Skeletal muscle satellite cell (primary cell): ENCODE results near the gene ZNF382.
A peak's percentile ranks its signal among the peaks of the same experiment; 100 is the strongest.

Experiments
- H3K27me3 ChIP-seq: 2 replicates; pipeline ENCODE4 v1.7.0; 2013; ENCODE audit warnings: low read length; ENCODE audit not compliant: control insufficient read depth, insufficient read depth
- H3K36me3 ChIP-seq: 2 replicates; pipeline ENCODE4 v1.7.0; 2013; ENCODE audit warnings: mild to moderate bottlenecking, control low read depth, low read length; ENCODE audit not compliant: insufficient read depth
- H3K4me1 ChIP-seq: 2 replicates; pipeline ENCODE4 v1.7.0; 2013; ENCODE audit warnings: low read length; ENCODE audit not compliant: control insufficient read depth, insufficient read depth
- H3K4me2 ChIP-seq: 2 replicates; pipeline ENCODE4 v1.7.0; 2013; ENCODE audit warnings: mild to moderate bottlenecking, low read length
- H3K4me3 ChIP-seq: 2 replicates; pipeline ENCODE4 v1.7.0; 2013; ENCODE audit warnings: low read length
- H3K9ac ChIP-seq: 2 replicates; pipeline ENCODE4 v1.7.0; 2013; ENCODE audit warnings: mild to moderate bottlenecking, low read depth, low read length, moderate library complexity
- H3K9me3 ChIP-seq: replicated peaks from 2 replicates; pipeline ENCODE4 v1.7.0; 2013; ENCODE audit warnings: mild to moderate bottlenecking, control low read depth, low read length

ZNF382 gene

DNA sequence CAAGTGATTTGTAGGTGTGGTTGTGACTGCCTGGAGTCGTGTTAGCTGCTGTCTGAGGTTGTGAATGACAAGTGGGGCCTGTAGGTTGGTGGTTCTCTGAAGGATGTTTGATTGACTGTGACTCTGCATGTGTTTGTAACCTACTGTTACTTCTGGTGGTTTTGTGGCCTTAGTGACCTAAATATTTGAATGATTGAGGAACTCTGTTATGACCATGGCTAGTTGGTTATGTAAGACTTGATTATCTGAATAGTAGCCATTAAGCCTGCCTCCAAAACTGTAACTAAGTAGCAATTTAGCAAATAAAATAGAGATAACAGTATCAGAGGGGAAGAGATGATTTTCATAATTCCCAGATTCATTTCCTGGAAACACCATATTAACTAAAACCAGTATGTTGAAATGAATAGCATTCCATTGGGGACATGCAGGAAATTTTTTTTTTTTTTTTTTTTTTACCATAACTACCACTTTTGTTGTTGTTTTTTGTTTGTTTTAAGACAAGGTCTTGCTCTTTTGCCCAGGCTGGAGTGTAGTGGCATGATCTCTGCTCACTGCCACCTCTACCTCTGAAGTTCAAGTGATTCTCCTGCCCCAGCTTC, 865 bp downstream of the ZNF382 start:
- Histone ChIP-seq H3K9me3 (no peaks in the 10 kb centered on the region), H3K9ac (peak overlapping the region; percentile 87), H3K27me3 (no peaks in the 10 kb centered on the region), H3K4me1 (peaks cover 9% of the 10 kb centered on the region), H3K4me2 (peak overlapping the region; percentile 92), H3K4me3 (peak overlapping the region; percentile 95), H3K36me3 (peaks cover 18% of the 10 kb centered on the region)

DNA sequence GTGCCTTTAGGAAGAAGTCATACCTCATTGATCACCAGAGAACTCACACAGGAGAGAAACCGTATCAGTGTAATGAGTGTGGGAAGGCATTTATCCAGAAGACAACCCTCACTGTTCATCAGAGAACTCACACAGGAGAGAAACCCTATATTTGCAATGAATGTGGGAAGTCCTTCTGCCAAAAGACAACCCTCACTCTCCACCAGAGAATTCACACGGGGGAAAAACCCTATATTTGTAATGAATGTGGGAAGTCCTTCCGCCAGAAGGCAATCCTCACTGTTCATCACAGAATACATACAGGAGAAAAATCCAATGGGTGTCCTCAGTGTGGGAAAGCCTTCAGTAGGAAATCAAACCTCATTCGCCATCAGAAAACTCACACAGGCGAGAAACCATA, 21.9 kb downstream of the ZNF382 start:
- H3K27me3 ChIP-seq = no peaks in the 10 kb centered on the region
- no peak overlapping the region for H3K4me3 ChIP-seq
- H3K9me3 ChIP-seq = peaks cover 49% of the 10 kb centered on the region
- H3K4me2 ChIP-seq = no peak overlapping the region
- no peak overlapping the region for H3K9ac ChIP-seq
- H3K36me3 ChIP-seq = peaks cover 28% of the 10 kb centered on the region
- H3K4me1 ChIP-seq = no peaks in the 10 kb centered on the region

DNA sequence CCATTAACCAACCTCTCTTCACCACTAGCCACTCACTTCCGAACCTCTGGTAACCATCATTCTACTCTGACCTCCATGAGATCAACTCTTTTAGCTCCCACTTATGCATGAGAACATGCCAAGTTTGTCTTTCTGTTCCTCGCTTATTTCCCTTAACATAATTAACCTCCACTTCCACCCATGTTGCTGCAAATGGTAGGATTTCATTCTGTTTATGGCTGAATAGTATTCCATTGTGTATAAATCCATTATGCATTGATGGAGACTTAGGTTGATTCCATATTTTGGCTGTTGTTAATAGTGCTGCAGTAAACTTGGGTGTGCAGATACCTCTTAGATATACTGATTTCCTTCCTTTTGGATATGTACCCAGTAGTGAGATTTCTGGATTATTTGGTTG, 30.2 kb downstream of the ZNF382 start:
- H3K4me2 ChIP-seq = no peak overlapping the region
- H3K9ac ChIP-seq = no peak overlapping the region
- H3K4me3 ChIP-seq = no peak overlapping the region
- no peaks in the 10 kb centered on the region for H3K27me3 ChIP-seq
- H3K36me3 ChIP-seq = peaks cover 18% of the 10 kb centered on the region
- H3K9me3 ChIP-seq = peaks cover 51% of the 10 kb centered on the region
- H3K4me1 ChIP-seq = no peaks in the 10 kb centered on the region

DNA sequence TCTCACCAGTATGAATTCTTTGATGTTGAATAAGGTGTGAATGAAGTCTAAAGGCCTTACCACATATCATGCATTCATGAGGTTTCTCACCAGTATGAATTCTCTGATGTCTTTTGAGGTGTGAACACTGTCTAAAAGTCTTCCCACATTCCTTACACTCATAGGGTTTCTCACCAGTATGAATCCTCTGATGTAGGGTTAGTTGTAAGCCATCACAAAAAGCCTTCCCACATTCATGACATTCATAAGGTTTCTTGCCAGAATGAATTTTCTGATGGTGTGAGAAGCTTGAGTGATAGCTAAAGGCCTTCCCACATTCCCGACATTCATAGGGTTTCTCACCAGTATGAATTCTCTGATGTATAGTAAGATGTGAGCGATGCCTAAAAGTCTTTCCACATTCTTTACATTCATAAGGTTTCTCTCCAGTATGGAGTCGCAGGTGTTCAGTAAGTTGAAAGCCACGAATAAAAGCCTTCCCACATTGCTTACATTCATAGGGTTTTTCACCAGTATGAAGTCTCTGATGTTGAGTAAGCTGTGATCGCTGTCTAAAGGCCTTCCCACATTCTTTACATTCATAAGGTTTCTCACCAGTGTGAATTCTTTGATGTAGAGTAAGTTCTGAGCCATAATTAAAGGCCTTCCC, 33.9 kb downstream of the ZNF382 start:
- Histone ChIP-seq H3K4me3 (no peak overlapping the region), H3K4me2 (no peak overlapping the region), H3K4me1 (no peaks in the 10 kb centered on the region), H3K9ac (no peak overlapping the region), H3K36me3 (peaks cover 33% of the 10 kb centered on the region), H3K9me3 (peaks cover 58% of the 10 kb centered on the region), H3K27me3 (no peaks in the 10 kb centered on the region)

- peaks cover 40% of the 10 kb centered on the region for H3K36me3 ChIP-seq
- H3K9ac ChIP-seq = no peak overlapping the region
- H3K4me1 ChIP-seq = no peaks in the 10 kb centered on the region
- H3K27me3 ChIP-seq = no peaks in the 10 kb centered on the region
- peaks cover 29% of the 10 kb centered on the region for H3K9me3 ChIP-seq
- no peak overlapping the region for H3K4me3 ChIP-seq
- H3K4me2 ChIP-seq = no peak overlapping the region
Measured at GRCh38 chr19:36646746-36647145, 41.6 kb downstream of the ZNF382 start.

GRCh38 chr19:36652958-36653357, 47.8 kb downstream of the ZNF382 start:
- Histone ChIP-seq H3K4me1 (no peaks in the 10 kb centered on the region), H3K36me3 (peaks cover 49% of the 10 kb centered on the region), H3K9ac (no peak overlapping the region), H3K4me2 (no peak overlapping the region), H3K27me3 (no peaks in the 10 kb centered on the region), H3K9me3 (peaks cover 4% of the 10 kb centered on the region), H3K4me3 (no peak overlapping the region)

DNA sequence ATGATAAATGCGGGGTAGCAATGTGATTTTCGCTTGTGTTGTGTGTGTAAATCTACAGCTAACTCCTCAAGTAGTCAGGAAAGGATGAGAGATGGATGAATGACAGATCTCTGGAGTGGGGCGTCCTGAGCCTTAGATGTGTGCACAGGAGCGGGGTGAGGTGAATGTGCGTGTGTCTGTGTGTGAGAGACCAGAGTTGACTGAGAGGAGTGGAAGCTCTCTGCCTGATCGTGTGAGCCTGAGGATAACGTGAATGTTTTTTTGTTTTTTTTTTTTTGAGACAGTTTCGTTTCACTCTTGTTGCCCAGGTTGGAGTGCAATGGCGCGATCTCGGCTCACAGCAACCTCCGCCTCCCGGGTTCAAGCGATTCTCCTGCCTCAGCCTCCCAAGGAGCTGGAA, 60.7 kb downstream of the ZNF382 start:
- H3K9ac ChIP-seq = peak overlapping the region; percentile 91
- peaks cover 22% of the 10 kb centered on the region for H3K36me3 ChIP-seq
- no peaks in the 10 kb centered on the region for H3K27me3 ChIP-seq
- H3K4me3 ChIP-seq = peak overlapping the region; percentile 87
- H3K9me3 ChIP-seq = no peaks in the 10 kb centered on the region
- H3K4me1 ChIP-seq = no peaks in the 10 kb centered on the region
- H3K4me2 ChIP-seq = peak overlapping the region; percentile 77

- no peaks in the 10 kb centered on the region for H3K4me1 ChIP-seq
- H3K9ac ChIP-seq = no peak overlapping the region
- no peaks in the 10 kb centered on the region for H3K9me3 ChIP-seq
- no peak overlapping the region for H3K4me3 ChIP-seq
- H3K4me2 ChIP-seq = no peak overlapping the region
- H3K27me3 ChIP-seq = no peaks in the 10 kb centered on the region
- H3K36me3 ChIP-seq = peaks cover 9% of the 10 kb centered on the region
Measured at GRCh38 chr19:36668646-36669045, 63.5 kb downstream of the ZNF382 start.

- no peak overlapping the region for H3K9ac ChIP-seq
- H3K4me1 ChIP-seq = no peaks in the 10 kb centered on the region
- no peaks in the 10 kb centered on the region for H3K27me3 ChIP-seq
- no peaks in the 10 kb centered on the region for H3K36me3 ChIP-seq
- no peaks in the 10 kb centered on the region for H3K9me3 ChIP-seq
- no peak overlapping the region for H3K4me3 ChIP-seq
- H3K4me2 ChIP-seq = no peak overlapping the region
Measured at GRCh38 chr19:36672368-36672767, 67.3 kb downstream of the ZNF382 start.

- Histone ChIP-seq H3K9me3 (no peaks in the 10 kb centered on the region), H3K4me3 (no peak overlapping the region), H3K4me2 (no peak overlapping the region), H3K27me3 (no peaks in the 10 kb centered on the region), H3K4me1 (no peaks in the 10 kb centered on the region), H3K36me3 (peaks cover 1% of the 10 kb centered on the region), H3K9ac (no peak overlapping the region)
Measured at GRCh38 chr19:36674201-36674600, 69.1 kb downstream of the ZNF382 start.

DNA sequence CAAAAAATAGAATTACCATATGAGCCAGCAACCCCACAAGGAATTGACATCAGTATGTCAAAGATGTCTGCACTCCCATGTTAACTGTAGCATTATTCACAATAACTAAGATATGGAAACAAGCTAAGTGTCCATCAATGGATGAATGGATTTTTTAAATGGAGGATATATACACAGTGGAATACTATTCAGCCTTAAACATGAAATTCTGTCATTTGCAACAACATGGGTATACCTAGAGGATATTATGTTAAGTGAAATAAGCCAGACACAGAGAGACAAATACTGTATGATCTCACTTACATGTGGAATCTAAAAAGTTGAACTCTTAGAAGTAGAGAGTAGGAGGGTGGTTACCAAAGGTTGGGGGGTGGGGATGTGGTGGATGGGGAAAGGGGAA, 74.3 kb downstream of the ZNF382 start:
- H3K4me2 ChIP-seq = no peak overlapping the region
- no peaks in the 10 kb centered on the region for H3K4me1 ChIP-seq
- H3K4me3 ChIP-seq = no peak overlapping the region
- H3K27me3 ChIP-seq = no peaks in the 10 kb centered on the region
- no peak overlapping the region for H3K9ac ChIP-seq
- H3K36me3 ChIP-seq = peaks cover 2% of the 10 kb centered on the region
- no peaks in the 10 kb centered on the region for H3K9me3 ChIP-seq
